LNCAP (cell line): ENCODE measurements around the gene DCHS1.

Experiments used
- CTCF ChIP-seq: fragments of 450-650 bp; IDR thresholded peaks from 2 replicates; pipeline ENCODE4 v1.5.1; 2017; ENCODE audit warnings: mild to moderate bottlenecking

DCHS1 gene

GRCh38 chr11:6633422-6634408 is 21.9 kb downstream of the DCHS1 start:
- TF ChIP-seq CTCF: no peak

GRCh38 chr11:6632116-6633073 is 23.2 kb downstream of the DCHS1 start:
- TF ChIP-seq CTCF: no peak

GRCh38 chr11:6631361-6631890 is 24.2 kb downstream of the DCHS1 start:
- TF ChIP-seq CTCF: no peak

- no peak for TF ChIP-seq CTCF
Observed at GRCh38 chr11:6630632-6631291, 24.8 kb downstream of the DCHS1 start.

GRCh38 chr11:6629892-6630631 is 25.5 kb downstream of the DCHS1 start:
- no peak for TF ChIP-seq CTCF

- TF ChIP-seq CTCF: no peak
Observed at GRCh38 chr11:6629573-6629891, 26.1 kb downstream of the DCHS1 start.
